ENCODE results near the gene NTN4.

Gene NTN4

DNA sequence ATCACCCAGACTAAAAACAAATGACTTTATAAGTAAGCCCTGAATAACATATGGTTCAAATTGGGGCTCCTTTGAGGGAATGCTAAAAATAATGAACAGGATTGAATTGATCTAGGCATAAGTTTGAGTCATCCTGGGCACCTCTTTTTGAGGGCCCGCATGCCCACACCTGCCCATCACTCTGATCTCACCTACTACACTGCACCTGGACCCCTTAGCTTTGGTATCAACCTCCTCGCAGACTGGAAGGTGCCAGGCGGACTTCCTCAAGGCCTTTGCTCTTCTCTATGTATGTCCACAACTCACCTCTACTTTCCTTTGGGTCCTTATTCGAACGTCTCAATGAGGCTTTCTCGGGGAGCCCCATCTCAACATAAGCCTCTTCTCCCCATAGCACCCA lies 17.2 kb downstream of the NTN4 start:
- no peaks in the 10 kb centered on the region for H3K4me1 ChIP-seq
- H3K4me3 ChIP-seq (ENCODE audit: low read depth, low read length): no peak overlapping the region
- H3K27me3 ChIP-seq: peaks cover 19% of the 10 kb centered on the region
- no peaks in the 10 kb centered on the region for H3K36me3 ChIP-seq
- no peak for DNase-seq
- TF ChIP-seq, protein P1, sequence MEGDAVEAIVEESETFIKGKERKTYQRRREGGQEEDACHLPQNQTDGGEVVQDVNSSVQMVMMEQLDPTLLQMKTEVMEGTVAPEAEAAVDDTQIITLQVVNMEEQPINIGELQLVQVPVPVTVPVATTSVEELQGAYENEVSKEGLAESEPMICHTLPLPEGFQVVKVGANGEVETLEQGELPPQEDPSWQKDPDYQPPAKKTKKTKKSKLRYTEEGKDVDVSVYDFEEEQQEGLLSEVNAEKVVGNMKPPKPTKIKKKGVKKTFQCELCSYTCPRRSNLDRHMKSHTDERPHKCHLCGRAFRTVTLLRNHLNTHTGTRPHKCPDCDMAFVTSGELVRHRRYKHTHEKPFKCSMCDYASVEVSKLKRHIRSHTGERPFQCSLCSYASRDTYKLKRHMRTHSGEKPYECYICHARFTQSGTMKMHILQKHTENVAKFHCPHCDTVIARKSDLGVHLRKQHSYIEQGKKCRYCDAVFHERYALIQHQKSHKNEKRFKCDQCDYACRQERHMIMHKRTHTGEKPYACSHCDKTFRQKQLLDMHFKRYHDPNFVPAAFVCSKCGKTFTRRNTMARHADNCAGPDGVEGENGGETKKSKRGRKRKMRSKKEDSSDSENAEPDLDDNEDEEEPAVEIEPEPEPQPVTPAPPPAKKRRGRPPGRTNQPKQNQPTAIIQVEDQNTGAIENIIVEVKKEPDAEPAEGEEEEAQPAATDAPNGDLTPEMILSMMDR (IDR thresholded peaks at IDR 0.05; ENCODE audit: low read depth, low read length): no peak
- no peaks in the 10 kb centered on the region; the same call in none of the 2 replicates for H3K9me3 ChIP-seq

DNA sequence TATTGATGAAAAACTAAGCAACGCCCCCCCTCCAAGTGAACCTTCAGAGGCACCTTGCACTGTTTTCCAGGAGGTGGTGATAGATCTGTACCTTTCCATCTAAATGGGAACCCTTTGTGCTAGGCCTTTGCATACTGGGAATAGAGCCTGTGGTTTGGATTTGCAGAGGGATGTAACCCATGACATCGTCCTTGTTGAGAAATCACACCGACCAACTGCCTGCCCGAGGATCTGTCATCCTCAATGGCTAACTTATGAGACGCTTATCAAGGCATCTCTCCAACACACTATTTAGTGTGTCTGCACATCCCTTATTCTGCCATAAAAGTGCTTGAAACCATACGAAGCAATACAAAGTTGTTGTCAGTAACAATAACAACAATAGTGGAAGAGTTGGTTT lies 22.9 kb downstream of the NTN4 start:
- H3K36me3 ChIP-seq: no peaks in the 10 kb centered on the region
- peaks cover 52% of the 10 kb centered on the region for H3K27me3 ChIP-seq
- H3K9me3 ChIP-seq: no peaks in the 10 kb centered on the region; the same call in 1 of the 2 replicates
- DNase-seq: no peak
- no peak overlapping the region for H3K4me3 ChIP-seq (ENCODE audit: low read depth, low read length)
- TF ChIP-seq, protein P1 (IDR thresholded peaks at IDR 0.05; ENCODE audit: low read depth, low read length): no peak
- H3K4me1 ChIP-seq: no peaks in the 10 kb centered on the region

DNA sequence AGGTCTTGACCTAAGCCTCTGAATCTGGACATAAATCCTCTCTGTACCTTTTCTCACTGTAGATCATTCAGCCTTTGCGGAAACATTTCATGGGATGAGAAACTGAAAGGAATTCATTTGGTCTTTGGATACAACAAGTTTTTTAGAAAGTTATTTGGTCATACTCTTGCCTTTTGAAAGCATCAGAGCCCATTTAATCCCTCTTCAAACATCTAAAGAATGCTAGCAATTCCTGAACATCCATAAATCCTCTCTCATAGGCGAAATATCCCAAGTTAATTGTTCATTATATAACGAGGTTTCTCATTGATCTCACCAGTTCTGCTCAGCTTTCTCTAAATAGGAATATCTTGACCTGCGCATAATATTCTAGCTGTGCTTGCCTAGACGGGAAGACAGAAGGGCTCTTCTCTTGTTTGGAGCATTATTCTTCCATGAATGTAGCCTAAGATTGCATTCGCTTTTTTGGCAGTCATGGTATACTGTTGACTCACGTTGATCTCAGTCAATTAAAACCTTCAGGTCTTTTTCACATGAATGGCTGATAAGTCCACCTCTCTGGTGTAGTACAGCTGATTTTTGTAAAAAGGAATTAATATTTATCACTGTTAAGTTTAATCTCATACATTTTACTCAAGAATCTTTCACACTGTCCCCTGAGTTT lies 24.1 kb downstream of the NTN4 start:
- DNase-seq: no peak
- no peaks in the 10 kb centered on the region for H3K36me3 ChIP-seq
- no peaks in the 10 kb centered on the region for H3K4me1 ChIP-seq
- TF ChIP-seq, protein P1 (IDR thresholded peaks at IDR 0.05; ENCODE audit: low read depth, low read length): no peak
- peaks cover 58% of the 10 kb centered on the region for H3K27me3 ChIP-seq
- H3K9me3 ChIP-seq: no peaks in the 10 kb centered on the region
- H3K4me3 ChIP-seq (ENCODE audit: low read depth, low read length): no peak overlapping the region

DNA sequence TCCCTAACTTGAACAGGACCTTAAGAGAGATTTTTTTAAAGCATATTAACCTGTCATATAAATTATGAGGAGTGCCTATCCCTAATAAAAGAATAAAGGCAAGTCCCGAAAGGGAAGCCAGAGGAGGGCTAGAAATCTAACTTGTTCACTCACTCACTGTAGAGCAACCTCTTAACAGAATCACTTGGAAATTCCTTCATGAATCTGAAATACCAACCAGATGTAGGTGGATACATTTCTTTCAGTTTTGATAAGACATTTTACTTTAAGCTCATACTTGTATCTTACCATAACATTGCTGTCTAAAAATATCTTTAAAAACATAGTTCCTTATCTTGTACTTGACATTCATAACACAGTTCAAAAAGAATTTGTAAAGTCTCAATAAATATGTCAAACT lies 25.7 kb downstream of the NTN4 start:
- H3K27me3 ChIP-seq: peaks cover 65% of the 10 kb centered on the region
- no peak overlapping the region for H3K4me3 ChIP-seq (ENCODE audit: low read depth, low read length)
- no peak for DNase-seq
- H3K36me3 ChIP-seq: no peaks in the 10 kb centered on the region
- no peaks in the 10 kb centered on the region for H3K9me3 ChIP-seq
- no peaks in the 10 kb centered on the region for H3K4me1 ChIP-seq
- TF ChIP-seq, protein P1 (IDR thresholded peaks at IDR 0.05; ENCODE audit: low read depth, low read length): no peak

DNA sequence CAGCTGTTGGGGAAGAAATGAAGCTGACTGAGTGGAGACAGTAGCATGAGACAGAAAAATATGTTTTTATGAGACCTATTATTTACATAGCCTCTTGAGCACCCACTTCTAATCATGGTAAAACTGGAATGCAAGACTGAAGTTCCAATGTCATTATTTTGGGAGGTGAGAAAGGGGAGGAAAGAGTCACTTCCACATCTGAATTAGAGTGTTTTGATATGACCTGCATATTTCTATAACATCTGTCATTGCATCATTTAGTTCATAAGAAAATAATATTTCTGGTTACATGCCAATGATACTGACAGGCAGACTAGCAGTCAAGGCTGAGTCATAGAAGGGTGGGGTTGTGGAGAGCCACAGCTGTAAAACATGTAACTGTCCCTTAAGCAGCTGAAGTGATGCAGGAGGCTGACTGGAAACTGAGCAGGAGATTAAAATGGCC lies 26.7 kb downstream of the NTN4 start:
- Histone ChIP-seq H3K4me1 (no peaks in the 10 kb centered on the region), H3K27me3 (peaks cover 68% of the 10 kb centered on the region), H3K4me3 (ENCODE audit: low read depth, low read length) (no peak overlapping the region), H3K9me3 (no peaks in the 10 kb centered on the region), H3K36me3 (no peaks in the 10 kb centered on the region)
- TF ChIP-seq, protein P1 (IDR thresholded peaks at IDR 0.05; ENCODE audit: low read depth, low read length): no peak
- DNase-seq: no peak

DNA sequence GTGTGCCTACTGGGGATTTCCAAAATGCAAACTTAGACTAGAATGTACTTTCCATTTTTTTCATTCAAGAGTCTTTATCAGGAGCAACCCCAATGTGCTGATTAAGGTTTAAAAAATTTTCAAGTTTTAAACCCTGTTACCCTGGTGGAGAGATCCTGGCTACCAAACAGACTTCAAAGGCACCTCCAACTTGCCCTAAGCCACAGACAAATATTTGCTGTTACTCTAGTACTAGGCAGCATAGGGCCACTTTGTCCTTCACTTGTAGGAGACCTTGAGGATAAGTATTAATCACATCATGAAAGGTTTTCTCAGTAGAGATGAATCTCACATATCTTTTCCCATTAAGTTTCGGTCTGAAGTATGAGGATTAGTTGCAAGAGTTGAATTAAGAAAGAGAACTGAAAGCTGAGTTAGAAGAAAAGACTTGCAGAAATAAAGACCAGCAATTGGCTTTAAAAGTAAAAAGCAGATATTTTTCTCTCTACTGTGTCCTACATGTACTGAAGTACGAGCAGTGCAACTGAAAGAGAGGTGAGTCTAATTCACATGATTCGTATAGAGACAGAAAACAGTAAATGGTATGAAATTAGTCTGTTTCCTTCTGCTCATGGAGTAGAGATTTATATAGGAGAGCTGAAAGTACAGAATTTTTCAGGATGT lies 28.3 kb downstream of the NTN4 start:
- TF ChIP-seq, protein P1 (IDR thresholded peaks at IDR 0.05; ENCODE audit: low read depth, low read length): no peak
- Histone ChIP-seq H3K9me3 (no peaks in the 10 kb centered on the region), H3K27me3 (peaks cover 59% of the 10 kb centered on the region), H3K36me3 (no peaks in the 10 kb centered on the region), H3K4me1 (no peaks in the 10 kb centered on the region), H3K4me3 (ENCODE audit: low read depth, low read length) (no peak overlapping the region)
- DNase-seq: no peak

All from BE2C (cell line).